Measurements from ENCODE around the gene LENG1.
A peak's percentile ranks its signal among the peaks of the same experiment; 100 is the strongest.

LENG1 gene

GRCh38 chr19:54162241-54162805 is 2.8 kb upstream of the LENG1 start:
- DNase-seq = peak in 1 of 2 donors; percentile 63

GRCh38 chr19:54160854-54161253 is 1.3 kb upstream of the LENG1 start:
- no peak for DNase-seq

- no peak for DNase-seq
These were observed 776 bp upstream of the LENG1 start for GRCh38 chr19:54160182-54160811.

- DNase-seq = no peak
These were observed 639 bp downstream of the LENG1 start for GRCh38 chr19:54158812-54159351.

- DNase-seq = no peak
These were observed 2.6 kb downstream of the LENG1 start for GRCh38 chr19:54156953-54157352.

GRCh38 chr19:54156490-54156889 is 3.0 kb downstream of the LENG1 start:
- no peak for DNase-seq

- no peak for DNase-seq
These were observed 3.8 kb downstream of the LENG1 start for GRCh38 chr19:54155694-54156093.

GRCh38 chr19:54154603-54155345 is 4.7 kb downstream of the LENG1 start:
- DNase-seq = no peak

- no peak for DNase-seq
These were observed 5.7 kb downstream of the LENG1 start for GRCh38 chr19:54153731-54154326.

GRCh38 chr19:54152878-54153524 is 6.5 kb downstream of the LENG1 start:
- DNase-seq = no peak

GRCh38 chr19:54152267-54152666 is 7.3 kb downstream of the LENG1 start:
- DNase-seq = no peak

- no peak for DNase-seq
These were observed 8.0 kb downstream of the LENG1 start for GRCh38 chr19:54151362-54152035.

GRCh38 chr19:54149021-54149812 is 10.3 kb downstream of the LENG1 start:
- DNase-seq = no peak

- DNase-seq = no peak
These were observed 11.4 kb downstream of the LENG1 start for GRCh38 chr19:54148158-54148557.

- DNase-seq = no peak
These were observed 11.8 kb downstream of the LENG1 start for GRCh38 chr19:54147676-54148075.

- no peak for DNase-seq
These were observed 13.9 kb downstream of the LENG1 start for GRCh38 chr19:54145541-54146158.

GRCh38 chr19:54142166-54142780 is 17.2 kb downstream of the LENG1 start:
- DNase-seq = no peak

- no peak for DNase-seq
These were observed 18.2 kb downstream of the LENG1 start for GRCh38 chr19:54141356-54141755.

- no peak for DNase-seq
These were observed 20.8 kb downstream of the LENG1 start for GRCh38 chr19:54138489-54139256.

All from hippocampal formation (tissue), 2 donors.